Duodenal mucosa (tissue), 2 donors: ENCODE results near the gene PRSS27.

Source experiments
- H3K27ac ChIP-seq: one replicate; pipeline ENCODE4 v1.7.0; 2013; ENCODE audit warnings: low read depth, low read length
- H3K27me3 ChIP-seq, 2 donors: one replicate each; pipeline ENCODE4 v1.7.0; 2013; ENCODE audit warnings: low read length in 2 of 2, control low read depth in 1 of 2; ENCODE audit not compliant: insufficient read depth in 2 of 2, control insufficient read depth in 1 of 2
- H3K36me3 ChIP-seq, 2 donors: one replicate each; pipeline ENCODE4 v1.7.0; 2013; ENCODE audit warnings: low read length in 2 of 2, control low read depth in 1 of 2; ENCODE audit not compliant: insufficient read depth in 2 of 2, control insufficient read depth in 1 of 2
- H3K4me1 ChIP-seq, 2 donors: one replicate each; pipeline ENCODE4 v1.7.0; 2013; ENCODE audit warnings: low read length in 2 of 2, control low read depth in 1 of 2; ENCODE audit not compliant: insufficient read depth in 2 of 2, control insufficient read depth in 1 of 2
- H3K4me3 ChIP-seq, 2 donors: one replicate each; pipeline ENCODE4 v1.7.0; 2013; ENCODE audit warnings: low read length in 2 of 2, low read depth in 1 of 2
- H3K9ac ChIP-seq, 2 donors: one replicate each; pipeline ENCODE4 v1.7.0; 2013; ENCODE audit warnings: low read length in 2 of 2, low read depth in 1 of 2
- H3K9me3 ChIP-seq, 2 donors: one replicate each; pipeline ENCODE4 v1.7.0; 2013; ENCODE audit warnings: low read length in 2 of 2, control low read depth in 1 of 2; ENCODE audit not compliant: control insufficient read depth in 1 of 2

Gene PRSS27

GRCh38 chr16:2704166-2704982, 15.7 kb downstream of the PRSS27 start:
- no peak overlapping the region for H3K9ac ChIP-seq
- no peaks in the 10 kb centered on the region for H3K9me3 ChIP-seq
- no peaks in the 10 kb centered on the region for H3K4me1 ChIP-seq
- no peak overlapping the region for H3K4me3 ChIP-seq
- H3K27ac ChIP-seq = no peak overlapping the region
- no peaks in the 10 kb centered on the region for H3K27me3 ChIP-seq
- peaks cover 33 to 75% of the 10 kb centered on the region in 2 donors for H3K36me3 ChIP-seq

- Histone ChIP-seq H3K4me1 (no peaks in the 10 kb centered on the region), H3K9me3 (no peaks in the 10 kb centered on the region), H3K27ac (no peak overlapping the region), H3K4me3 (no peak overlapping the region), H3K9ac (no peak overlapping the region), H3K36me3 (peaks cover 37 to 77% of the 10 kb centered on the region in 2 donors), H3K27me3 (no peaks in the 10 kb centered on the region)
These were observed 16.9 kb downstream of the PRSS27 start for GRCh38 chr16:2702871-2703745.

GRCh38 chr16:2702438-2702825, 17.6 kb downstream of the PRSS27 start:
- H3K27ac ChIP-seq = no peak overlapping the region
- H3K4me1 ChIP-seq = no peaks in the 10 kb centered on the region
- no peaks in the 10 kb centered on the region for H3K9me3 ChIP-seq
- no peak overlapping the region for H3K9ac ChIP-seq
- H3K27me3 ChIP-seq = no peaks in the 10 kb centered on the region
- peaks cover 31 to 77% of the 10 kb centered on the region in 2 donors for H3K36me3 ChIP-seq
- no peak overlapping the region for H3K4me3 ChIP-seq

GRCh38 chr16:2701713-2702437, 18.1 kb downstream of the PRSS27 start:
- H3K4me3 ChIP-seq = no peak overlapping the region
- H3K27me3 ChIP-seq = no peaks in the 10 kb centered on the region
- no peaks in the 10 kb centered on the region for H3K4me1 ChIP-seq
- H3K27ac ChIP-seq = no peak overlapping the region
- H3K9me3 ChIP-seq = no peaks in the 10 kb centered on the region
- no peak overlapping the region for H3K9ac ChIP-seq
- peaks cover 29 to 78% of the 10 kb centered on the region in 2 donors for H3K36me3 ChIP-seq

GRCh38 chr16:2701272-2701671, 18.8 kb downstream of the PRSS27 start:
- H3K4me1 ChIP-seq = no peaks in the 10 kb centered on the region
- no peaks in the 10 kb centered on the region for H3K9me3 ChIP-seq
- peaks cover 30 to 82% of the 10 kb centered on the region in 2 donors for H3K36me3 ChIP-seq
- no peak overlapping the region for H3K9ac ChIP-seq
- no peak overlapping the region for H3K4me3 ChIP-seq
- no peaks in the 10 kb centered on the region for H3K27me3 ChIP-seq
- no peak overlapping the region for H3K27ac ChIP-seq

- H3K9me3 ChIP-seq = no peaks in the 10 kb centered on the region
- no peak overlapping the region for H3K4me3 ChIP-seq
- no peak overlapping the region for H3K27ac ChIP-seq
- no peaks in the 10 kb centered on the region for H3K27me3 ChIP-seq
- H3K36me3 ChIP-seq = peaks cover 30 to 77% of the 10 kb centered on the region in 2 donors
- H3K4me1 ChIP-seq = no peaks in the 10 kb centered on the region
- H3K9ac ChIP-seq = no peak overlapping the region
These were observed 19.2 kb downstream of the PRSS27 start for GRCh38 chr16:2700786-2701185.

- peaks cover 30 to 69% of the 10 kb centered on the region in 2 donors for H3K36me3 ChIP-seq
- no peak overlapping the region for H3K9ac ChIP-seq
- no peaks in the 10 kb centered on the region for H3K4me1 ChIP-seq
- H3K27ac ChIP-seq = no peak overlapping the region
- no peaks in the 10 kb centered on the region for H3K27me3 ChIP-seq
- H3K4me3 ChIP-seq = no peak overlapping the region
- no peaks in the 10 kb centered on the region for H3K9me3 ChIP-seq
These were observed 20.0 kb downstream of the PRSS27 start for GRCh38 chr16:2699791-2700600.

GRCh38 chr16:2698965-2699750, 20.9 kb downstream of the PRSS27 start:
- H3K4me3 ChIP-seq = no peak overlapping the region
- H3K4me1 ChIP-seq = no peaks in the 10 kb centered on the region
- H3K9me3 ChIP-seq = no peaks in the 10 kb centered on the region
- H3K36me3 ChIP-seq = peaks cover 30 to 65% of the 10 kb centered on the region in 2 donors
- H3K27ac ChIP-seq = no peak overlapping the region
- no peaks in the 10 kb centered on the region for H3K27me3 ChIP-seq
- H3K9ac ChIP-seq = no peak overlapping the region
